ENCODE results near the gene AKR1C4.

GRCh38 chr10:5196702-5197113, at the start of gene AKR1C4:
- TF ChIP-seq POLR2A (IDR thresholded peaks at IDR 0.05), result no peak
- TF ChIP-seq, protein P1, sequence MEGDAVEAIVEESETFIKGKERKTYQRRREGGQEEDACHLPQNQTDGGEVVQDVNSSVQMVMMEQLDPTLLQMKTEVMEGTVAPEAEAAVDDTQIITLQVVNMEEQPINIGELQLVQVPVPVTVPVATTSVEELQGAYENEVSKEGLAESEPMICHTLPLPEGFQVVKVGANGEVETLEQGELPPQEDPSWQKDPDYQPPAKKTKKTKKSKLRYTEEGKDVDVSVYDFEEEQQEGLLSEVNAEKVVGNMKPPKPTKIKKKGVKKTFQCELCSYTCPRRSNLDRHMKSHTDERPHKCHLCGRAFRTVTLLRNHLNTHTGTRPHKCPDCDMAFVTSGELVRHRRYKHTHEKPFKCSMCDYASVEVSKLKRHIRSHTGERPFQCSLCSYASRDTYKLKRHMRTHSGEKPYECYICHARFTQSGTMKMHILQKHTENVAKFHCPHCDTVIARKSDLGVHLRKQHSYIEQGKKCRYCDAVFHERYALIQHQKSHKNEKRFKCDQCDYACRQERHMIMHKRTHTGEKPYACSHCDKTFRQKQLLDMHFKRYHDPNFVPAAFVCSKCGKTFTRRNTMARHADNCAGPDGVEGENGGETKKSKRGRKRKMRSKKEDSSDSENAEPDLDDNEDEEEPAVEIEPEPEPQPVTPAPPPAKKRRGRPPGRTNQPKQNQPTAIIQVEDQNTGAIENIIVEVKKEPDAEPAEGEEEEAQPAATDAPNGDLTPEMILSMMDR (IDR thresholded peaks at IDR 0.05 in 4 of 5, conservative IDR thresholded peaks at IDR 0.05 in 1 of 5), result no peak

Measured in gastrocnemius medialis (tissue), 4 donors.